Fibroblast of lung (primary cell): ENCODE measurements around the gene TOGARAM1.

ENCODE experiments used
- EZH2 ChIP-seq: IDR thresholded peaks from 2 replicates; pipeline ENCODE4 v1.5.1; 2012; ENCODE audit warnings: low read length, control low read depth, mild to moderate bottlenecking; ENCODE audit errors: missing control alignments
- TF ChIP-seq, protein P1 (sequence below), 2 donors: IDR thresholded peaks in 1 of 2; conservative IDR thresholded peaks in 1 of 2; 1 replicate in 1 of 2; 2 replicates in 1 of 2; pipeline ENCODE4 v1.5.1; 2011 to 2012; ENCODE audit warnings: low read length in 2 of 2, control low read depth in 1 of 2, inconsistent platforms in 1 of 2, low read depth in 1 of 2, mild to moderate bottlenecking in 1 of 2

DNA sequence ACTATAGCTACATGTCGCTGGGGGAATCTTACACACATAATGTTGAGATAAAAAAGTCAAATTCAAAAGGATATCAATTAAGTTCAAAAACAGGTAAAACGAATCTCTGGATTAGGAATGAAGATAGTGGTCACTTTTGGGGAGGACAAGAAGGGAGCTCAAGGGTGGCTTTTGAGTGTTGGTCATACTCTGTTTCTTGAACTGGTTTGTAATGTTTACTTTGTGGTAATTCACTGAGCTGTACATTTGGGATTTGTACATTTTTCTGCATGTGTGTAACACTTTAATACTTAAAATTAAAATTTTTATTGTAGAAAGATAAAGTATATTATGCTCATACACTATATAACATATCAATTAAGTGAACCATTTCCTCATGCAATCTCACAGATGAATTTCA, 26.8 kb upstream of the TOGARAM1 start:
- TF ChIP-seq, protein P1, sequence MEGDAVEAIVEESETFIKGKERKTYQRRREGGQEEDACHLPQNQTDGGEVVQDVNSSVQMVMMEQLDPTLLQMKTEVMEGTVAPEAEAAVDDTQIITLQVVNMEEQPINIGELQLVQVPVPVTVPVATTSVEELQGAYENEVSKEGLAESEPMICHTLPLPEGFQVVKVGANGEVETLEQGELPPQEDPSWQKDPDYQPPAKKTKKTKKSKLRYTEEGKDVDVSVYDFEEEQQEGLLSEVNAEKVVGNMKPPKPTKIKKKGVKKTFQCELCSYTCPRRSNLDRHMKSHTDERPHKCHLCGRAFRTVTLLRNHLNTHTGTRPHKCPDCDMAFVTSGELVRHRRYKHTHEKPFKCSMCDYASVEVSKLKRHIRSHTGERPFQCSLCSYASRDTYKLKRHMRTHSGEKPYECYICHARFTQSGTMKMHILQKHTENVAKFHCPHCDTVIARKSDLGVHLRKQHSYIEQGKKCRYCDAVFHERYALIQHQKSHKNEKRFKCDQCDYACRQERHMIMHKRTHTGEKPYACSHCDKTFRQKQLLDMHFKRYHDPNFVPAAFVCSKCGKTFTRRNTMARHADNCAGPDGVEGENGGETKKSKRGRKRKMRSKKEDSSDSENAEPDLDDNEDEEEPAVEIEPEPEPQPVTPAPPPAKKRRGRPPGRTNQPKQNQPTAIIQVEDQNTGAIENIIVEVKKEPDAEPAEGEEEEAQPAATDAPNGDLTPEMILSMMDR (conservative IDR thresholded peaks at IDR 0.05 in 1 of 2, IDR thresholded peaks at IDR 0.05 in 1 of 2; ENCODE audit: low read depth in 1 of 2, low read length in 2 of 2) = no peak
- no peak for TF ChIP-seq EZH2
